Body of pancreas (tissue), 4 donors: ENCODE results near the gene PAM. TPM values are rescaled to one million over a fixed set of nuclear protein-coding genes. Genes with fewer than 3 reads are reported as not detected.

Experiments used
- ATAC-seq: fragments of 150-250 bp; one replicate; pipeline ENCODE4 v1.9.1; 2016
- DNase-seq, 4 donors: peaks; one replicate each; pipeline ENCODE4 v3.0.0-alpha.2; 2019
- H3K27ac ChIP-seq, 4 donors: fragments of 200-600 bp; sonication (generic); 1 replicate in 3 of 4; 2 replicates in 1 of 4; pipeline versions ENCODE4 v1.5.1 to v1.6.1; 2016 to 2019; ENCODE audit warnings: mild to moderate bottlenecking in 1 of 4, mixed read lengths in 1 of 4, moderate library complexity in 1 of 4
- H3K27me3 ChIP-seq, 2 donors: fragments of 200-600 bp; sonication (generic); one replicate each; pipeline ENCODE4 v1.6.0; 2016; ENCODE audit warnings: mild to moderate bottlenecking in 1 of 2
- H3K36me3 ChIP-seq, 2 donors: fragments of 200-600 bp; sonication (generic); replicated peaks in 1 of 2; 2 replicates each; pipeline ENCODE4 v1.5.1; 2016; ENCODE audit warnings: low read depth in 2 of 2; ENCODE audit not compliant: insufficient read depth in 1 of 2
- H3K4me1 ChIP-seq: fragments of 200-600 bp; sonication (generic); one replicate; pipeline ENCODE4 v1.6.0; 2016
- H3K4me3 ChIP-seq, 2 donors: fragments of 200-600 bp; sonication (generic); 1 replicate in 1 of 2; 2 replicates in 1 of 2; pipeline ENCODE4 v1.5.1; 2016 to 2019
- H3K9me3 ChIP-seq, 3 donors: fragments of 200-600 bp; sonication (generic); 1 replicate in 2 of 3; 2 replicates in 1 of 3; pipeline ENCODE4 v1.5.1; 2016
- CTCF ChIP-seq, 7 experiments: fragments of 450-650 bp in 4 of 7; fragments of 200-600 bp in 3 of 7; sonication (generic) in 3 of 7; IDR thresholded peaks; one replicate each; pipeline ENCODE4 v1.5.1; 2016 to 2019; ENCODE audit warnings: antibody characterized with exemption in 7 of 7
- POLR2A ChIP-seq, 3 donors: fragments of 450-650 bp; IDR thresholded peaks; one replicate each; pipeline ENCODE4 v1.6.1; 2016; ENCODE audit warnings: antibody characterized with exemption in 3 of 3, mild to moderate bottlenecking in 2 of 3
- WGBS, 2 donors: methylation state at CpG; one replicate each; pipeline ENCODE4 v1.1.5; 2017; 5-methylcytosine and 5-hydroxymethylcytosine counted together
- intact Hi-C: fragments of 100-400 bp; cut with DNase I; formaldehyde crosslinking; loops from one replicate; pipeline ENCODE4 v1.15.1; 2023
- total RNA-seq, 2 donors: library from RNA; depleted of rRNA; stranded (reverse); fragments of >200 nt; gene quantifications; one replicate each; pipeline ENCODE4 v1.1.0, GENCODE V29; 2016

Gene PAM
- total RNA-seq, 2 donors from 2014 or later, result 75.2 to 111 TPM

- DNase-seq, result no peak
- Histone ChIP-seq H3K36me3 (no peaks in the 10 kb centered on the region), H3K4me1 (no peaks in the 10 kb centered on the region), H3K4me3 (no peak overlapping the region), H3K27me3 (no peaks in the 10 kb centered on the region), H3K9me3 (no peaks in the 10 kb centered on the region), H3K27ac (no peak overlapping the region)
- WGBS, 2 donors, result 100% methylated on average over 1 to 6 of the region's 6 CpGs
- no peak for ATAC-seq
- intact Hi-C loops, result loop anchor here (10.0 kb wide), 1 partner anchor 449 kb away; no protein-coding TSS in a partner anchor
- no peak for TF ChIP-seq CTCF (IDR thresholded peaks at IDR 0.05)
These were observed 278.6 kb downstream of the PAM start for GRCh38 chr5:103033696-103034095.

- no peaks in the 10 kb centered on the region for H3K4me1 ChIP-seq
- H3K9me3 ChIP-seq, result no peaks in the 10 kb centered on the region
- no peak for TF ChIP-seq POLR2A (IDR thresholded peaks at IDR 0.05)
- no peak for TF ChIP-seq CTCF (IDR thresholded peaks at IDR 0.05)
- DNase-seq, result no peak
- H3K27ac ChIP-seq, result no peak overlapping the region
- WGBS, 2 donors, result 89 to 95% methylated on average over 5 to 8 of the region's 8 CpGs
- no peak for ATAC-seq
- intact Hi-C loops, result loop anchor here (10.0 kb wide), 1 partner anchor 450 kb away; no protein-coding TSS in a partner anchor
- no peak overlapping the region for H3K4me3 ChIP-seq
- H3K27me3 ChIP-seq, result no peaks in the 10 kb centered on the region
- no peaks in the 10 kb centered on the region for H3K36me3 ChIP-seq
These were observed 279.7 kb downstream of the PAM start for GRCh38 chr5:103034662-103035392.

GRCh38 chr5:103035701-103036100 is 280.6 kb downstream of the PAM start:
- Histone ChIP-seq H3K36me3 (no peaks in the 10 kb centered on the region), H3K27me3 (no peaks in the 10 kb centered on the region), H3K4me1 (no peaks in the 10 kb centered on the region), H3K9me3 (no peaks in the 10 kb centered on the region), H3K4me3 (no peak overlapping the region), H3K27ac (no peak overlapping the region)
- WGBS, 2 donors, result 33 to 51% methylated on average over 2 of the region's 2 CpGs
- TF ChIP-seq CTCF (IDR thresholded peaks at IDR 0.05) (no peak), POLR2A (IDR thresholded peaks at IDR 0.05) (no peak)
- intact Hi-C loops, result loop anchor here (10.0 kb wide), 1 partner anchor 451 kb away; no protein-coding TSS in a partner anchor
- no peak for ATAC-seq
- DNase-seq, result no peak

GRCh38 chr5:103036601-103037000 is 281.5 kb downstream of the PAM start:
- no peak overlapping the region for H3K4me3 ChIP-seq
- no peaks in the 10 kb centered on the region for H3K4me1 ChIP-seq
- ATAC-seq, result no peak
- 84 to 88% methylated on average over 2 of the region's 2 CpGs for WGBS, 2 donors
- no peak for DNase-seq
- intact Hi-C loops, result loop anchor here (10.0 kb wide), 1 partner anchor 452 kb away; no protein-coding TSS in a partner anchor
- TF ChIP-seq POLR2A (IDR thresholded peaks at IDR 0.05), result no peak
- TF ChIP-seq CTCF (IDR thresholded peaks at IDR 0.05), result no peak
- H3K27ac ChIP-seq, result no peak overlapping the region
- H3K27me3 ChIP-seq, result no peaks in the 10 kb centered on the region
- no peaks in the 10 kb centered on the region for H3K9me3 ChIP-seq
- no peaks in the 10 kb centered on the region for H3K36me3 ChIP-seq
